ENCODE data around the gene SLC37A1. TPM values are rescaled to one million over a fixed set of nuclear protein-coding genes. Genes with fewer than 3 reads are reported as not detected.

Gene SLC37A1
- total RNA-seq, 2 donors from 2014 or later, result 98.5 to 118 TPM

DNA sequence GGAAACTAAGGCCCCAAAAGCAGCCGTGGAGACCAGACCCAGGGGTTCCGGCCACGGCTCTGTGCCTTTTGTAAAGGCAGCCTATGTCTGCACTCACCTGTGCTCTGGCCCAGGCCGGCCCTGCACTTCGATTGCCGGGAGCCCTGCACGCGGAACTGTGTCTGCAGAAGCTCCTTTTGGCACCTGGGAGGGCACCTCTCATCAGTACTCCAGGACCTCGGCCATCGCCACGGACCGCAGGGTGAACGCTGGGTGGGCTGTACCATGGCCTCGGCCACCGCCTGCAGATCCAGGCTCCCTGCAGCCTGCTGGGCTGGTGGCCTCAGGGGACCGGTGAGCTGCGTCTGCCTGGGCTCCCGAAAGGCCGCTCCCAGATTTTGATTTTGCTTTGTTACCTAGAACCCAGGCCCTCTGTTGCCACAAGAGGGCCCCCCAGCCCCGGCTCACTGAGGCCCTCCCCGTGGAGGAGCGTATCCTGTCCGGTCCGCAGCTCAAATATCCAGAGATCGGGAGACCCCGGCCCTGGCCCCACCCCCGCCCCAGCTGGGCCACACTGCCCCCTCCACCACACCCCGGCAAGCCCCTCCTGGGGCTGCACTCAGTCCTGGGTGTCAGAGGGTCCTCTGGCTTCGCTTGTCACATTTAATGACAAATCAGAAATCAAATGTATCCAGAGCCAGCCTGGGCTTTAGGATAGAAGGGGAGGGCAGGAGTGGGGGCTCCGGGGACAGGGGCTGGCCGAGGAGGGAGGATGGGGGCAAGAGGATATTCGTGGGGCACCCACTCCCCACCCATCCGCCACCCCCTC lies 79.6 kb downstream of the SLC37A1 start:
- DNase-seq, result peak; percentile 84
- no peaks in the 10 kb centered on the region for H3K36me3 ChIP-seq
- H3K27me3 ChIP-seq, result no peaks in the 10 kb centered on the region
- intact Hi-C loops (cut with DNase I), result loop anchor here (5.0 kb wide), 2 partner anchors 154 to 224 kb away; no protein-coding TSS in a partner anchor
- no peak overlapping the region for H3K27ac ChIP-seq
- no peaks in the 10 kb centered on the region for H3K9me3 ChIP-seq
- peak; percentile 81 for TF ChIP-seq CTCF (IDR thresholded peaks at IDR 0.05)
- peak overlapping the region in 1 of 2 donors; percentile 2 for H3K9ac ChIP-seq (ENCODE audit: low read depth in 2 of 2, low read length in 2 of 2)
- peaks cover 6% of the 10 kb centered on the region for H3K4me1 ChIP-seq
- H3K4me3 ChIP-seq, result no peak overlapping the region

GRCh38 chr21:42594616-42595282 lies 81.1 kb downstream of the SLC37A1 start:
- H3K9me3 ChIP-seq, result no peaks in the 10 kb centered on the region
- no peak overlapping the region for H3K27ac ChIP-seq
- intact Hi-C loops (cut with DNase I), result loop anchor here (5.0 kb wide), 2 partner anchors 153 to 223 kb away; no protein-coding TSS in a partner anchor
- TF ChIP-seq CTCF (IDR thresholded peaks at IDR 0.05), result no peak
- no peaks in the 10 kb centered on the region for H3K36me3 ChIP-seq
- no peak overlapping the region for H3K9ac ChIP-seq (ENCODE audit: low read depth in 2 of 2, low read length in 2 of 2)
- H3K27me3 ChIP-seq, result no peaks in the 10 kb centered on the region
- no peak overlapping the region for H3K4me3 ChIP-seq
- DNase-seq, result no peak
- peaks cover 6% of the 10 kb centered on the region for H3K4me1 ChIP-seq

DNA sequence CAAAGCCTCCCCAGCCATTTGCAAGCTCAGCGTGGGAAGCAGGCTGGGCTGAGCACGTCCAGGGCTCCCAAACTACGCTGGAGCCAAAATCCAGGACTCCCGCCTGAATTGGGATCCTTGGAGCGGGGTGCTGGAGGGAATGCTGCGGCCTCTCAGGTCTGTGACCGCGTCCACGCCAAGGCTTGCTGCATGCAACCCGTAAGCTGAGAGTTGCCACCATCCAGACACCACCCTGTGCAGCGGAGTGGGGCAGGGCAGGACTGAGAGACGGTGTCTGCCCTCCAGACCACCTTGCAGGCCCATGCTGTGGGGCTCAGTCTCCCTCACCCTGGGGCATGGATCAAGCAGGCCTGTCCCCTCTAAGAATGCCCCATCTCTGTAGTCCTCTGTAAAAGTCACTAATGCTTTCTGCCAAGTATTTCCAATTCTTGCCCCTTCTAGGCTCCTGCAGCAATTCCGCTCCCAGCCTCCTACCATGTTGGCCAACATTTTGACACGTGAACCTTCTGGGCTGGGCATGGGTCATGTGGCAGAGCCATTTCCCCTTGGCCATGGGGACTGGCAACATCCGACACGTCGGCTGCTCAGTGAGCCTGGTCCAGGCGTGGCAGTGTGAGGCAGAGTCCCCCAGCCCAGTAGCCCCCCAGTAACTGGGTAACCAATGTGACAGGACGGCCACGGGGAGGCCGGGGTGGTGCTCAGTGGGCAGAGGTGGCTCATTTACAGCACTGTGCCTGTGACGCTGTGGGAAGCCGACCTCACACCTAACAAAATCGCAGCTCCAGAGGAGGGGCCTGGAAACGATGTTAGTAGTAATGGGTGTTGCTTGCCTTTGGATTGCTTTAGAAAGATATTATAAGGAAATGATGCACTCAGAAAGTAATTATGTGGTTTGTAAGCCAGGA lies 81.9 kb downstream of the SLC37A1 start:
- Histone ChIP-seq H3K36me3 (no peaks in the 10 kb centered on the region), H3K27ac (no peak overlapping the region), H3K9me3 (no peaks in the 10 kb centered on the region), H3K4me3 (no peak overlapping the region), H3K27me3 (no peaks in the 10 kb centered on the region), H3K4me1 (peaks cover 6% of the 10 kb centered on the region), H3K9ac (ENCODE audit: low read depth in 2 of 2, low read length in 2 of 2) (no peak overlapping the region)
- TF ChIP-seq CTCF (IDR thresholded peaks at IDR 0.05), result no peak
- intact Hi-C loops (cut with DNase I), result no loop called here
- DNase-seq, result no peak

DNA sequence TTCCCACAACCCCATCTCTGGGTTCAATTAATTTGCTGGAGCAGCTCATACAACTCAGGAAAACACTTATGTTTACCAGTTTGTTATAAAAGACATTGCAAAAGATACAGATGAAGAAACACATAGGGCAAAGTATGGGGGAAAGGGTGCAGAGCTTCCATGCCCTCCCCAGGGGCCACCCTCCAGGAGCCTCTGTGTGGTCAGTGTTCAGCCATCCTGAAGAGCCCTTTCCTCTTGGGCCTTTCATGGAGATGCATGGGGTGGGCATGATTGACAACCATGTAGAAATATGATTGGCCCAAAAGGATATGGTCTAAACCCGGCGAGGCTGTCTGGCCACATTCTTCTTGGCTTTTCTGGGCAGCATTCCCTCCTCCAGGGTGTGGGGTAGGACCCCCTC lies 83.0 kb downstream of the SLC37A1 start:
- Histone ChIP-seq H3K9ac (ENCODE audit: low read depth in 2 of 2, low read length in 2 of 2) (no peak overlapping the region), H3K9me3 (no peaks in the 10 kb centered on the region), H3K4me1 (peaks cover 6% of the 10 kb centered on the region), H3K36me3 (no peaks in the 10 kb centered on the region), H3K27me3 (no peaks in the 10 kb centered on the region), H3K27ac (no peak overlapping the region), H3K4me3 (no peak overlapping the region)
- DNase-seq, result no peak
- intact Hi-C loops (cut with DNase I), result no loop called here
- no peak for TF ChIP-seq CTCF (IDR thresholded peaks at IDR 0.05)

DNA sequence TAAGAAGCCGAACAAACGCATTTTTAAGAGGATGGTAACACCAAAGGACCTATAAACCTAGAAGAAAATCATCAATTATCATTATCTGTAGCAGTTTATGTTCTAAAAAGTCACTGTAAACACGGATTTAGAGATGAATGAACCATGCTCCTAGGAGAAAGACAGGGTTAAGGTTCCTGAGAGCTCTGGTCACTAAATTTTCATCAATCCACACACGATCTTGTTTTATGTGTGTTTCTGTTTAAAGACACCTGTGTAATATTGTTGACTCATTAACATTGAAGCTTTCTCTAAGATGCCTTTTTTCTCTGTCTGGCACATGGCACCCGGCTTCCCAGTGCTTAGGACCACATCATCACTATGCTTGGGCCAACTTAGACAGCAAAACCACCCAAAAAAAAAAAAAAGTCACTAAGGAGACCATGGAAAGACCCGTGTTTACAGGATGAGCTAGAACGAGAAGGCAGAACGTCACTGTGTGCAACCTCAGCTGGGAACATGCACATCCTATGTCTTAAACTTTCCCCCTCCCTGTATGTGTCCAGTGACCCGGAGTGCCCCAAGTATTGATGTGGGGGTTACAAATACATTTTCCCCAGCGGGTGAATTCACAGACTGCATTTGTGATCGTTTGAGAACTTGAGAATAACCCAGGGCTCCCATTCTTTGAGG lies 84.0 kb downstream of the SLC37A1 start:
- no peak overlapping the region for H3K4me3 ChIP-seq
- H3K9me3 ChIP-seq, result no peaks in the 10 kb centered on the region
- no peak for TF ChIP-seq CTCF (IDR thresholded peaks at IDR 0.05)
- DNase-seq, result no peak
- H3K4me1 ChIP-seq, result peaks cover 6% of the 10 kb centered on the region
- no peak overlapping the region for H3K9ac ChIP-seq (ENCODE audit: low read depth in 2 of 2, low read length in 2 of 2)
- no peaks in the 10 kb centered on the region for H3K27me3 ChIP-seq
- intact Hi-C loops (cut with DNase I), result no loop called here
- H3K27ac ChIP-seq, result no peak overlapping the region
- H3K36me3 ChIP-seq, result no peaks in the 10 kb centered on the region

Measured in colonic mucosa (tissue), 4 donors.